NT2/D1 (cell line): ENCODE results near the gene EBNA1BP2.
A peak's percentile ranks its signal among the peaks of the same experiment; 100 is the strongest.

Experiments used
- DNase-seq: peaks from one replicate; pipeline ENCODE4 v3.0.0-alpha.2; 2011; ENCODE audit warnings: low read depth, low spot score
- H3K27me3 ChIP-seq: 2 replicates; pipeline ENCODE4 v1.6.0; 2011; ENCODE audit warnings: mild to moderate bottlenecking; ENCODE audit not compliant: insufficient read length, insufficient read depth
- H3K36me3 ChIP-seq: 2 replicates; pipeline ENCODE4 v1.6.1; 2011; ENCODE audit warnings: mild to moderate bottlenecking, low read length, mixed read lengths; ENCODE audit not compliant: insufficient read depth, insufficient read length
- H3K4me1 ChIP-seq: 2 replicates; pipeline ENCODE4 v1.5.1; 2011; ENCODE audit not compliant: insufficient read depth, insufficient read length
- H3K4me3 ChIP-seq: 2 replicates; pipeline ENCODE4 v1.5.1; 2011; ENCODE audit warnings: low read depth; ENCODE audit not compliant: insufficient read length
- H3K9ac ChIP-seq: 2 replicates; pipeline ENCODE4 v1.6.0; 2011; ENCODE audit warnings: low read depth; ENCODE audit not compliant: insufficient read length
- H3K9me3 ChIP-seq: 2 replicates; pipeline ENCODE4 v1.5.1; 2011; ENCODE audit warnings: mild to moderate bottlenecking, low read length; ENCODE audit not compliant: insufficient read depth
- SUZ12 ChIP-seq: IDR thresholded peaks from 2 replicates; pipeline ENCODE4 v1.6.1; 2011; ENCODE audit not compliant: insufficient read length, insufficient read depth; ENCODE audit errors: extremely low read depth
- YY1 ChIP-seq: IDR thresholded peaks from 2 replicates; pipeline ENCODE4 v1.6.1; 2011; ENCODE audit not compliant: insufficient read length, insufficient read depth
- ZNF274 ChIP-seq: IDR thresholded peaks from 2 replicates; pipeline ENCODE4 v1.6.1; 2011; ENCODE audit warnings: mild to moderate bottlenecking, low read depth, low read length

Gene EBNA1BP2

DNA sequence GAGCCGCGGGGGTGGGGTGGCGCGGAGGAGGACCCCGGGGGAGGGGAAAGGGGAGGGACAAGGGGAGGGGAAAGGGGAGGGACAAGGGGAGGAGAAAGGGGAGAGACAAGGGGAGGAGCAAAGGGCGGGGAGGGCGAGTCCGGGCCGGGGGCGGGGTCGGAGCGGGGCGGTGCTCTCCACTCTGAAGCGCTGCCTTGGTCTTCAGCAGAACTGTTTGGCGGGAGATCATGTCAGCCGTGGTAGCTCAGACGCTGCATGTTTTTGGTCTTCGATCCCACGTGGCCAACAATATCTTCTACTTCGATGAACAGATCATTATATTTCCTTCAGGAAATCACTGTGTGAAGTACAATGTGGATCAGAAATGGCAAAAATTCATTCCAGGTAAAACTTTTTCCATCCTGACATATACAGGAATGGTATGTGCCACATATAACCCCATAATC lies 460 bp upstream of the EBNA1BP2 start:
- Histone ChIP-seq H3K9ac (no peak overlapping the region), H3K27me3 (peaks cover 8% of the 10 kb centered on the region), H3K36me3 (peaks cover 34% of the 10 kb centered on the region), H3K4me1 (peaks cover 9% of the 10 kb centered on the region), H3K4me3 (peak overlapping the region; percentile 96), H3K9me3 (peaks cover 14% of the 10 kb centered on the region)
- TF ChIP-seq SUZ12 (no peak), ZNF274 (no peak), YY1 (no peak)
- peak; percentile 91 for DNase-seq

GRCh38 chr1:43171312-43171875 lies 696 bp downstream of the EBNA1BP2 start:
- TF ChIP-seq YY1: no peak
- no peak for TF ChIP-seq SUZ12
- no peak for TF ChIP-seq ZNF274
- Histone ChIP-seq H3K4me3 (peak overlapping the region; percentile 96), H3K9ac (peak overlapping the region; percentile 98), H3K4me1 (no peaks in the 10 kb centered on the region), H3K27me3 (peaks cover 8% of the 10 kb centered on the region), H3K36me3 (peaks cover 46% of the 10 kb centered on the region), H3K9me3 (peaks cover 14% of the 10 kb centered on the region)
- DNase-seq: no peak

GRCh38 chr1:43165765-43166164 lies 6.3 kb downstream of the EBNA1BP2 start:
- TF ChIP-seq ZNF274 (no peak), SUZ12 (no peak), YY1 (no peak)
- Histone ChIP-seq H3K4me1 (no peaks in the 10 kb centered on the region), H3K36me3 (peaks cover 81% of the 10 kb centered on the region)

DNA sequence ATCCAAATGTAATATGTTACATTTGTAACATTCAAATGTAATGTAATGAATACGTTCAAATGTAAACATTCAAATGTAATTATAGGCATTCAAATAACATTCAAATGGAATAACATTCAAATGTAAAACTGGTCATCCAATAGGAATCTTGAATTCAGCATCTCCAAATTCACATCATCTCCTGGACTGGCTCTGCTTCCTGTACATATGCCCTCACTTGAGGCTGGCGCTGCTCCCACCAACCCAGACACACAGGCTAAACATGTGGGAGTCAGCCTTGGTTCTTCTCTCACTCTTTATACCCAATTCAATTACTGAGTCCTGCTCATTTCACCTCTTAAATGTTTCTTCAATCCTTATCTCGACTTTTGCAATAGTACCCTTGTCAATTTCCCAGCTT lies 6.9 kb downstream of the EBNA1BP2 start:
- TF ChIP-seq YY1: no peak
- no peak for TF ChIP-seq ZNF274
- TF ChIP-seq SUZ12: no peak
- no peaks in the 10 kb centered on the region for H3K4me1 ChIP-seq
- H3K36me3 ChIP-seq: peaks cover 75% of the 10 kb centered on the region
- no peaks in the 10 kb centered on the region for H3K9me3 ChIP-seq
- no peak overlapping the region for H3K9ac ChIP-seq
- DNase-seq: no peak
- H3K27me3 ChIP-seq: no peaks in the 10 kb centered on the region
- no peak overlapping the region for H3K4me3 ChIP-seq

More at GRCh38 chr1:43165765-43166164, 6.3 kb downstream of the EBNA1BP2 start:
- no peaks in the 10 kb centered on the region for H3K27me3 ChIP-seq
- no peak overlapping the region for H3K9ac ChIP-seq
- DNase-seq: no peak
- H3K4me3 ChIP-seq: no peak overlapping the region
- no peaks in the 10 kb centered on the region for H3K9me3 ChIP-seq

- DNase-seq: no peak
- Histone ChIP-seq H3K9me3 (no peaks in the 10 kb centered on the region), H3K9ac (no peak overlapping the region), H3K4me3 (no peak overlapping the region), H3K4me1 (no peaks in the 10 kb centered on the region), H3K27me3 (no peaks in the 10 kb centered on the region), H3K36me3 (no peaks in the 10 kb centered on the region)
- no peak for TF ChIP-seq ZNF274
- TF ChIP-seq SUZ12: no peak
- TF ChIP-seq YY1: no peak
Observed at GRCh38 chr1:43156026-43156425, 16.1 kb downstream of the EBNA1BP2 start.

DNA sequence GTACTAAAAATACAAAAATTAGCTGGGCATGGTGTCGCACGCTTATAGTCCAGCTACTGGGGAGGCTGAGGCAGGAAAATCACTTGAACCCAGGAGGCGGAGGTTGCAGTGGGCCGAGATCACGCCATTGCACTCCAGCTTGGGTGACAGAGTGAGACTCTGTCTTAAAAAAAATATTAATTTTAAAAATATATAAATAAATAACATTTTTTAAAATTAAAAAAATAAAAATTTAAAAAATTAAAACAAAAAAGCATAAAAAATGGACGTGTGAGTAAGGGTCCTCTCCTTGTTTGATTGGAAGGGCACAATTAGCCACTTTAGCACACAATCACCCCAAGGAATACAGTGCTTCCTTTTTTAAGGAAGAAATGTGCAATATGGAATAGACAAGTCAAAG lies 18.6 kb downstream of the EBNA1BP2 start:
- Histone ChIP-seq H3K27me3 (no peaks in the 10 kb centered on the region), H3K4me1 (no peaks in the 10 kb centered on the region), H3K36me3 (no peaks in the 10 kb centered on the region), H3K4me3 (no peak overlapping the region), H3K9me3 (no peaks in the 10 kb centered on the region), H3K9ac (no peak overlapping the region)
- TF ChIP-seq YY1: no peak
- TF ChIP-seq ZNF274: no peak
- TF ChIP-seq SUZ12: no peak
- DNase-seq: no peak

- DNase-seq: no peak
- Histone ChIP-seq H3K36me3 (no peaks in the 10 kb centered on the region), H3K4me3 (no peak overlapping the region), H3K9me3 (no peaks in the 10 kb centered on the region), H3K4me1 (no peaks in the 10 kb centered on the region), H3K27me3 (no peaks in the 10 kb centered on the region), H3K9ac (no peak overlapping the region)
- TF ChIP-seq SUZ12: no peak
- no peak for TF ChIP-seq YY1
- TF ChIP-seq ZNF274: no peak
Observed at GRCh38 chr1:43152866-43153265, 19.2 kb downstream of the EBNA1BP2 start.
